CD4-positive, alpha-beta T cell (primary cell): ENCODE data around the gene KRTAP5-4. TPM values are rescaled to one million over a fixed set of nuclear protein-coding genes. Genes with fewer than 3 reads are reported as not detected.
A peak's percentile ranks its signal among the peaks of the same experiment; 100 is the strongest.

Source experiments
- ATAC-seq: fragments of 200-7000 bp; cut with Tn5 transposase; one replicate; pipeline ENCODE4 v1.10.0; 2022; ENCODE audit warnings: mild to moderate bottlenecking; ENCODE audit not compliant: poor library complexity
- CTCF ChIA-PET: fragments of 350-600 bp; sonication (Branson Sonifier 250); formaldehyde crosslinking; loops from one replicate; lab custom pipeline; 2021; ENCODE audit warnings: antibody characterized with exemption, inconsistent platforms; lab: Charles Lee
- POLR2A ChIA-PET: fragments of 350-600 bp; sonication (Branson Sonifier 250); formaldehyde crosslinking; loops from one replicate; lab custom pipeline; 2021; ENCODE audit warnings: antibody characterized with exemption, inconsistent platforms; lab: Charles Lee
- DNase-seq, 14 experiments: peaks; one replicate each; pipeline ENCODE4 v3.0.0-alpha.2; 2013 to 2020; ENCODE audit warnings: mixed read lengths in 2 of 14
- H3K27ac ChIP-seq, 2 donors: one replicate each; pipeline versions ENCODE4 v1.5.1 to v1.7.0; 2013; ENCODE audit warnings: low read length in 2 of 2, low read depth in 1 of 2, mild to moderate bottlenecking in 1 of 2
- H3K27me3 ChIP-seq, 2 experiments: 1 replicate in 1 of 2; 2 replicates in 1 of 2; pipeline versions ENCODE4 v1.6.1 to v1.7.0; 2013; ENCODE audit warnings: low read length in 2 of 2, control low read depth in 1 of 2, mild to moderate bottlenecking in 1 of 2, moderate library complexity in 1 of 2; ENCODE audit not compliant: insufficient read depth in 2 of 2, control insufficient read depth in 1 of 2
- H3K36me3 ChIP-seq: one replicate; pipeline ENCODE4 v1.6.1; 2013; ENCODE audit warnings: low read length, control low read depth; ENCODE audit not compliant: insufficient read depth
- H3K4me1 ChIP-seq: one replicate; pipeline ENCODE4 v1.6.1; 2013; ENCODE audit warnings: low read length, control low read depth; ENCODE audit not compliant: insufficient read depth
- H3K4me3 ChIP-seq: one replicate; pipeline ENCODE4 v1.5.1; 2013; ENCODE audit warnings: mild to moderate bottlenecking, low read length, moderate library complexity
- H3K9me3 ChIP-seq, 2 experiments: 1 replicate in 1 of 2; 2 replicates in 1 of 2; pipeline versions ENCODE4 v1.6.1 to v1.7.0; 2013; ENCODE audit warnings: low read length in 2 of 2, mild to moderate bottlenecking in 2 of 2, control low read depth in 1 of 2, moderate library complexity in 1 of 2; ENCODE audit not compliant: control insufficient read depth in 1 of 2, insufficient read depth in 1 of 2
- H3K27ac Mint-ChIP-seq: one replicate; pipeline ENCODE4 v1.8.0; 2020; ENCODE audit warnings: mixed read lengths
- H3K27me3 Mint-ChIP-seq: one replicate; pipeline ENCODE4 v1.8.0; 2021; ENCODE audit warnings: mixed read lengths
- H3K36me3 Mint-ChIP-seq: one replicate; pipeline ENCODE4 v1.8.0; 2021; ENCODE audit warnings: low read depth, mixed read lengths
- H3K4me1 Mint-ChIP-seq: one replicate; pipeline ENCODE4 v1.8.0; 2021; ENCODE audit warnings: low read depth, mixed read lengths
- H3K4me3 Mint-ChIP-seq: one replicate; pipeline ENCODE4 v1.8.0; 2020; ENCODE audit warnings: mild to moderate bottlenecking, mixed read lengths
- H3K9me3 Mint-ChIP-seq: one replicate; pipeline ENCODE4 v1.8.0; 2020; ENCODE audit warnings: mixed read lengths
- CTCF ChIP-seq: fragments of 200-600 bp; IDR thresholded peaks from one replicate; pipeline ENCODE4 v1.8.0; 2022; ENCODE audit warnings: antibody characterized with exemption, mild to moderate bottlenecking
- intact Hi-C, 2 experiments: fragments of 100-400 bp; cut with DNase I in 1 of 2; cut with micrococcal nuclease in 1 of 2; formaldehyde crosslinking; loops; one replicate each; pipeline versions ENCODE4 v1.15.1 to v1.9.0; 2023 to 2025; cut with DNase I, micrococcal nuclease
- total RNA-seq, 174 experiments: library from RNA in 2 of 174; stranded (reverse) in 2 of 174; gene quantifications; one replicate each; pipeline ENCODE4 v1.2.3 and lab custom pipeline; 2021 to 2026

The KRTAP5-4 gene
- total RNA-seq, 2 experiments from 2014 or later: not detected

GRCh38 chr11:1641096-1641495, 19.2 kb upstream of the KRTAP5-4 start:
- ChIA-PET CTCF (interaction anchor here (1.3 kb wide), 1 partner anchor 510 kb away, joined by 3 read pairs; no protein-coding TSS in a partner anchor), POLR2A (no interaction called here)
- Histone ChIP-seq H3K27me3 (peaks cover 0 to 5% of the 10 kb centered on the region in 2 experiments), H3K36me3 (no peaks in the 10 kb centered on the region), H3K4me3 (no peak overlapping the region), H3K27ac (no peak overlapping the region), H3K9me3 (peaks cover 0 to 6% of the 10 kb centered on the region in 2 experiments), H3K4me1 (peaks cover 6% of the 10 kb centered on the region)
- DNase-seq: no peak
- ATAC-seq: no peak
- H3K27ac Mint-ChIP-seq: no peak overlapping the region
- no peak for TF ChIP-seq CTCF
- intact Hi-C loops: no loop called here
- no peaks in the 10 kb centered on the region for H3K4me1 Mint-ChIP-seq
- no peaks in the 10 kb centered on the region for H3K9me3 Mint-ChIP-seq
- no peak overlapping the region for H3K4me3 Mint-ChIP-seq
- H3K27me3 Mint-ChIP-seq: peaks cover 18% of the 10 kb centered on the region
- H3K36me3 Mint-ChIP-seq: no peaks in the 10 kb centered on the region

GRCh38 chr11:1640076-1640946, 18.4 kb upstream of the KRTAP5-4 start:
- Mint-ChIP-seq H3K4me3 (no peak overlapping the region), H3K27me3 (peaks cover 26% of the 10 kb centered on the region), H3K36me3 (no peaks in the 10 kb centered on the region), H3K27ac (no peak overlapping the region), H3K9me3 (no peaks in the 10 kb centered on the region), H3K4me1 (no peaks in the 10 kb centered on the region)
- ChIA-PET POLR2A (no interaction called here), CTCF (interaction anchor here (0.7 to 2.8 kb wide), 5 partner anchors 12 to 511 kb away, joined by 3 to 7 read pairs (median 3); no protein-coding TSS in a partner anchor)
- peaks cover 6% of the 10 kb centered on the region for H3K4me1 ChIP-seq
- intact Hi-C loops: no loop called here
- peak; percentile 84 for TF ChIP-seq CTCF
- H3K27me3 ChIP-seq: peaks cover 0 to 5% of the 10 kb centered on the region in 2 experiments
- H3K9me3 ChIP-seq: peaks cover 0 to 6% of the 10 kb centered on the region in 2 experiments
- peak in 8 of 14 experiments; percentile 12 to 66 (median 20) for DNase-seq
- no peak for ATAC-seq
- no peak overlapping the region for H3K4me3 ChIP-seq
- H3K27ac ChIP-seq: no peak overlapping the region
- no peaks in the 10 kb centered on the region for H3K36me3 ChIP-seq

GRCh38 chr11:1639666-1640065, 17.7 kb upstream of the KRTAP5-4 start:
- CTCF ChIA-PET: interaction anchor here (1.2 to 2.8 kb wide), 3 partner anchors 13 to 364 kb away, joined by 3 to 7 read pairs (median 4); no protein-coding TSS in a partner anchor
- ATAC-seq (no peak), DNase-seq (no peak)
- no peak for TF ChIP-seq CTCF
- H3K9me3 ChIP-seq: peaks cover 0 to 6% of the 10 kb centered on the region in 2 experiments
- peaks cover 0 to 5% of the 10 kb centered on the region in 2 experiments for H3K27me3 ChIP-seq
- H3K4me3 Mint-ChIP-seq: no peak overlapping the region
- peaks cover 6% of the 10 kb centered on the region for H3K4me1 ChIP-seq
- H3K4me3 ChIP-seq: no peak overlapping the region
- peaks cover 26% of the 10 kb centered on the region for H3K27me3 Mint-ChIP-seq
- no peaks in the 10 kb centered on the region for H3K4me1 Mint-ChIP-seq
- no peaks in the 10 kb centered on the region for H3K9me3 Mint-ChIP-seq
- no peak overlapping the region for H3K27ac ChIP-seq
- no peak overlapping the region for H3K27ac Mint-ChIP-seq
- H3K36me3 ChIP-seq: no peaks in the 10 kb centered on the region
- POLR2A ChIA-PET: no interaction called here
- H3K36me3 Mint-ChIP-seq: no peaks in the 10 kb centered on the region
- intact Hi-C loops: no loop called here
